ENCODE results near the gene RAB25.
"Not testable (repeated sequence)": the region's sequence is repeated elsewhere in the genome, so short reads cannot be mapped to it uniquely, and the experiment has no call there.

The RAB25 gene

DNA sequence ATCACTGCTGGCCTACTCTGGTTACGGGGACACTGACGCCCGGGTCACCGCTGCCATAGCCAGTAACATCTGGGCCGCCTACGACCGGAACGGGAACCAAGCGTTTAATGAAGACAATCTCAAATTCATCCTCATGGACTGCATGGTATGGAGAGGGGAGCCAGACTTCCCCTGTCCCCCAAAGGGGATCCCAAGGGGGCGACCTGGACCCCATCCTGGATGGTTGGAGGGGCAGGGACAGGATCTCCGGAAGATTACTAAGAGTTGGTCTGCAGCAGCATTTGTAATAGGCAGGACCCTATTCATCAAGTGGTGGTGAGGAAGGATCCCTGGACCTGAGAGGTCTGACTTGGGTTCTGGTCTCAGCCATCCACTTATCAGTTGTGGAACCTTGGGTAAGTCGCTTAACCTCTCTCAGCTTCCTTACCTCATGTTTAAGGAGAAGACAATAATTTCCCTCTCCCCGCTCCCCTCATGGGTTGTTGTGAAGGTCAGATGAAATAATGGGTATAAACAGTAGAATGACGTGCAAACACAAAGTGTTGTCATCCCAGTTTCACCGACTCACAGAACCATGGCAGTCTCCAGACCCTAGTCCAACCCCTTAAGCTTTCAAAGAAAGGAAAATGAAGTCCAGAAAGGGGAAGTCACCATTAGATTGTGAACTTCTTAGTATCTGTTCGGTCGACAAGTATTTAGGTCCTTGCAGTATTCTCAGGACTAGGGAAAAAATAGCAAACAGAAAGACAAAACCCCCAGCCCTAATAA, 5.5 kb upstream of the RAB25 start:
- no peak for DNase-seq

DNA sequence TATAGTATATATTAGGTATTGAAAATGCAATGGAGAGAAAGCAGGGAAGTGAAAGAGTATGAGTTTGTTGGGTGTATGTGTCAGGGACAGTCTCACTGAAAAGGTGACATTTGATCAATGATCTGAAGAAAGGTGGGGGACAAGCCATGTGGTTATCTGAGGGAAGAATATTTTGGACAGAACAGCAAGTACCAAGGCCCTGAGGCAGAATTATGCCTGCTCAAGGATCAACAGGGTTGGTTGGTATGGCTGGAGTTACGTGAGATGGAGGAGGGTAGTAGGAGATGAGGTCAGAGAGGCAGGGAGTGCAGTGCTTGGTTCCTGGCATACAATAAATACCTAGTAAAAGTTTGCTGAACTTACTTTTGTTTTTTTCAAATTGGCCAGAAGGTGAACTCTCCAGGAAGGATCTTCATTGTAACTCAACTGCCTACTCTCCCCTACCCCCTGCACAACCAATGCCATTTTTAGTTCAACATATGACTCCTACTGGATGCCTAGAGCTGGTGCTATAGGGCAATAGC, 4.6 kb upstream of the RAB25 start:
- DNase-seq: no peak

DNA sequence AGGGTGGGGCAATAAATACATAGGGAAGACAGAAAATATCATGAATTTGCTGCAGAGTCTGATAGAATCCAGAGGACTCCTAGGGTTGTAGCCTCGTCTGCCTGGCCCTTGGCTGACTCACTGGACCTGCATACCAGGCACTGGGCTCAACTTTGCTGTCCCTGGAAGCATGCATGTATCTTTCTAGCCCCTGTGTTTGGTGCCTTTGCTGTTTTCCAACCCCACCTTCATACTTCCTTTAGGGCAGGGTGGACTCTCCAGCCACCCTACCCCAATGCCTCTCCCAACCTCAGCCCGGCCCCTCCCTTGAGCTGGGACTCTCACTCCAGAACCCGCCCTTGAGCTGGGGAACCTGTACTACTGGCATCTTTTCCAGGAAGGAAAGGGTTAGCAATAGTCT, 1.2 kb downstream of the RAB25 start:
- no peak for DNase-seq

DNA sequence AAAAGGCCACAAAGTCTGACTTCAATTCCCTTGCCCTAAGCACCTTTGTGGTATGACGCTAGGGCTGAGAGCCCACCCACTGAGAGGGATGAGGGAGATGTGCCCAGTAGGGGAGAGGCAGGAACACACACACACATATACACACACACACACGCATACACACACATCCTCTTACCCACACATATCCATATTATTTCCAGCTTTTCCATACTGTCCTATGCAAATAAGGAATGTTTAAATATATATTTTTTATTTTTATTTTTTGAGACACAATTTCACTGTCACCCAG, 3.0 kb downstream of the RAB25 start:
- DNase-seq: no peak

DNA sequence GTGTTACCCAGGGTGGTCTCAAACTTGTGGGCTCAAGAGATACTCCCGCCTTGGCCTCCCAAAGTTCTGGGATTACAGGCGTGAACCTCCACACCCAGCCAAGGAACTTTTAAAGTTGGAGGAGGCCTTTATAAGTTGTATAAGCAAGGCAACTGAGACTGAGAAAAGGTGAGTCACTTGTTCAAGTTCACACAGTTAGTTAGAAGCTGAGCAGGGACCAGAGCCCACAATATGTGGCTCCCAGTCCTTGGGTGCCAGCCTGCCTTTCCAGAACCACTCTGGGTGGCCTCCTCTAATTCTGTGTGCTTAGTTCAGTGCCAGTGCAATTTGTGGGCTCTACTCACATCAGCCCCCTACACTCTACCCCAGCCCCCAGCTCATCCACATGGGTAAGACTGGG, 3.7 kb downstream of the RAB25 start:
- DNase-seq: no peak

- DNase-seq: no peak
These were observed 4.3 kb downstream of the RAB25 start for GRCh38 chr1:156065212-156065611.

- DNase-seq: no peak
These were observed 4.9 kb downstream of the RAB25 start for GRCh38 chr1:156065871-156066270.

GRCh38 chr1:156067262-156067661, 6.3 kb downstream of the RAB25 start:
- no peak for DNase-seq

DNA sequence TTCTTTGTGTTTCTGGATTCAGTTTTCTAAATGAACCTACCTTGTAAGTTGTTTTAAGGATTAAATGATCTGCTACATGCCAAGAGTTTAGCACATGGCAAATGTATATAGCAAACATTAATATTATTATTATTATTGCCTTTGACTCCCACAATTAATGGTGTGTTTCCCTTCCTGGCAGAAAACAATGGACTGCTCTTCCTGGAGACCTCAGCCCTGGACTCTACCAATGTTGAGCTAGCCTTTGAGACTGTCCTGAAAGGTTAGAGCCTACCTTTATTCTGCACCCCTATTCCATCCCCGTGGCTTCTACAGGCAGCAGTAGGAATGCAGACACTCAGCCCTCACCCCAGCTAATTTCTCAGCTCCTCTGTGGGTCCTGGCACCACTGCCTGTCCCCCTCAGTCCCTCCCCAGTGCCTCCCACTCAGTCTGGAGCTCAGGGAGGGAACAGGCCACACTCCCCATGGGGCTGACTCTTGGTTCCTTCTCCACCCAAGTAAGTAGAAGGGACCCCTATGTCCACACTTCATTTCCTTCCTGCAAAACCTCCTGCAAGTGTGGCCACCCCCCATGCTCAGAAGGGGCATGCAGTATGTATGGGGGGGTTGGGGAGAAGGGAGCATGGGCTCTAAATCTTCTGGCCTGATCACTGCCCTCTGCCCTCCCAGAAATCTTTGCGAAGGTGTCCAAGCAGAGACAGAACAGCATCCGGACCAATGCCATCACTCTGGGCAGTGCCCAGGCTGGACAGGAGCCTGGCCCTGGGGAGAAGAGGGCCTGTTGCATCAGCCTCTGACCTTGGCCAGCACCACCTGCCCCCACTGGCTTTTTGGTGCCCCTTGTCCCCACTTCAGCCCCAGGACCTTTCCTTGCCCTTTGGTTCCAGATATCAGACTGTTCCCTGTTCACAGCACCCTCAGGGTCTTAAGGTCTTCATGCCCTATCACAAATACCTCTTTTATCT, 8.8 kb downstream of the RAB25 start:
- DNase-seq: no peak

GRCh38 chr1:156070548-156070947, 9.6 kb downstream of the RAB25 start:
- DNase-seq: no peak

GRCh38 chr1:156071332-156071816, 10.4 kb downstream of the RAB25 start:
- DNase-seq: not testable (repeated sequence)

DNA sequence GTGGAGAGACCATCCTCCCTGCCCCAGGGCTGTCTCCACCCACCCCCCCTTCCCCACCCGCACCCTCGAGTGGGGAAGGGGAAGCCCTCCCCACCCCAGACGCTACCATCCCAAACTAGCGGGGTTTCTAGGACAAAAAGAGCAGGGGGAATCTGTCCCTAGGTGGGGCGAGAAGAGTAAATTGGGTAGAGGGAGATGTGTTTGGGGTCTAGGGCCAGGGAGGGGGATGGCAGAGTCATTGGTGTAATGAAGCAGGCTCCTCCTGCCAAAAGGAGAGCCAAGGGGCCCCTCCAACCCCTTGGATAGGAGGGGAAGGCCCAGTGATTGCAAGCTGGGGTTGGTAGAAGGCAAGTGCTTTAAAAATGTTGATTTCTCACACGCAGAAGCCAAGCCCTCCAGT, 11.3 kb downstream of the RAB25 start:
- no peak for DNase-seq

GRCh38 chr1:156073110-156073687, 12.2 kb downstream of the RAB25 start:
- DNase-seq: no peak

- no peak for DNase-seq
These were observed 12.8 kb downstream of the RAB25 start for GRCh38 chr1:156073740-156074139.

GRCh38 chr1:156074661-156075060, 13.7 kb downstream of the RAB25 start:
- no peak for DNase-seq

- no peak for DNase-seq
These were observed 14.2 kb downstream of the RAB25 start for GRCh38 chr1:156075162-156075561.

DNA sequence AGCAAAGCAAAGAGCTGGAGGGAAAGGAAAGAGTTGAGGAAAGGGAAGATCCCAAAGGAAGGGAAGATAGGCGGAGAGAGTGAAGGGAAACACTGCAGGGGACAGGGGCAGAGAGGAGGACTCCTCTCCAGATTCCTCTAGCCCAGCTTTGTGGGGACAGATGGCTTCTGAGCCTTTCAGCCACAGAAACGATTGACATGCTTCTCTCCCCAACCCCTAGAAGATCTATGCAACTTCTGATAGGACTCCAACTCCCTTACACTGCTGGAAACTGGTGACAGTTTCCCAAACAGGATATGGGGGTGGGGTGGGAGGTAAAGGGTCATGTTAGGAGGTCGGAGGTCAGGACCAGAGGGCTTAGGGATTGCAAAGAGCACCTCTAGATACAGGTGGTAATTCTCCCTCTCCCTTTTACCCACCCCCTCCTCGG, 14.8 kb downstream of the RAB25 start:
- DNase-seq: no peak

GRCh38 chr1:156076609-156077429, 15.9 kb downstream of the RAB25 start:
- no peak for DNase-seq

DNA sequence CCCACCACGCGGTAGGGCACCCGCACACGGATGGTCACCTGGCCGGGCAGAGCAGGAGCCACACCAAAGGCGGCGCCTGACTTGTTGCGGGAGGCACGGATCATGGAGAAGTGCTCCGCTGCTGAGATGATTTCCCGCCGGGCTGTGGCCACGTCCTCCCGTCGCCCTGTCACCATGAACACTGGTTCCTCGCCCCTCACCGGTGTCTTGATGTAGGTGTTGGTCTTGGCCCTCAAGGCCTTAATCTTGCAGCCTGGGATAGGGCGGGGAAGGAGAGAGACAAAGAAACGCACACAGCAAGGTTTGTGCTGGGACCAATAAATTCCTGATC, 16.4 kb downstream of the RAB25 start:
- no peak for DNase-seq

DNA sequence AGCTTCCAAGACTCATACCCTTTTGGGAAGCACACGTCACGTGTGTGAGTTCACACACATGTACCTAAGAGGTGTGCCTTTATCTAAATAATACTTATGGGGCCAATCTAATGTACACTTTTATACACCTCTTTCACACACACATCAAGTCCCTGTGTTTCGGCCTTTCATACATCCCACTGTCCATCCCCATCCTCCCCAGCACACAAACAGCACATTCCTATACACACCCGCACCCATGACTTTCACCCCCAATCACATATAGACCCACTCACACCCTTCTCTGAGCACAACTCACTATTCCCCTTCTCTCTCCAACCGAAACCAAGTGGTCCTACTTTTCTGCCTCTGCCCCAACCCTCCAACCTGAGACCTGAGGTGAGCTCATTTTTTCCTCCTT, 17.8 kb downstream of the RAB25 start:
- no peak for DNase-seq

GRCh38 chr1:156079762-156080161, 18.8 kb downstream of the RAB25 start:
- DNase-seq: no peak

DNA sequence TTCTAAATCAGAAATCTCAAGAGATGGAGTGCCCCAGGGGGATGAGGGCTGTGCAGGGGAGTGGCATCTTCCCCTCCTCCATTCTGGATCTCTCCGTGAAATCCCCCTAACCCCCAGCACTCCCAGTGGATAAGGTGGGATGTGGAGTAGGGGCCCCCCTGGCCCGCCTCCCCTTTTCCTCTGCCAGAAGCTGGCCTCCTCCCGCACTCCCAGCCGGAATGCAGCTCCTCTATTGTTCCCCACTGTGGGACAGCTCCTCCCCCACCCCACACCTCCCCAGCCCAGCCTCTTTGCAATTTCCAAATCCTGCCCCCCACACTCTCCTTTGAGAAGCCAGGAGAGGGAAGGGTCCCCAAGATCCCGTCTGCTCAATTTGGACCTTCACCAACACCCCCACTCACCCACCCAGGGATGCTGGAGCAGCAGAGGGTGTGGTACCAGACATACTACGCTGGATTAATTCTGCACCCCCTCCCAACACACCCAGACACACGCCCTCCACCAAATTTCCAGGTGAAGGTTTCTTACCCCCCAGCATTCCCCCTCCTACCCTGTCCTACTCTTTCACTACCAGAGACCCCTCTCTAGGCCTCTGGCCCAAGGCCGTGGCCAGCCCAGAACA, 19.4 kb downstream of the RAB25 start:
- no peak for DNase-seq
